ENCODE results near the gene GNG12. TPM values are rescaled to one million over a fixed set of nuclear protein-coding genes. Genes with fewer than 3 reads are reported as not detected.

Gene GNG12
- total and polyA plus RNA-seq, 9 of the 15 experiments (the other 6 are each of a cell fraction or from before 2014, with no cell fraction given) = 2.6 to 6.0 (median 4.1) TPM

- TF ChIP-seq BMI1 (IDR thresholded peaks at IDR 0.05; ENCODE audit: low read length) (no peak), SRSF1 (IDR thresholded peaks at IDR 0.05; ENCODE audit: low read depth, low read length) (no peak), FOS (IDR thresholded peaks at IDR 0.05; ENCODE audit: extremely low read depth, insufficient read length) (no peak), THRB (CRISPR knock-in tag; conservative IDR thresholded peaks at IDR 0.05) (no peak), RBM25 (IDR thresholded peaks at IDR 0.05; ENCODE audit: low read depth, low read length, severe bottlenecking) (peak; percentile 42), ARID3B (CRISPR knock-in tag; IDR thresholded peaks at IDR 0.05; ENCODE audit: borderline replicate concordance) (no peak), ZNF324 (CRISPR knock-in tag; IDR thresholded peaks at IDR 0.05) (no peak), CBX3 (IDR thresholded peaks at IDR 0.05; ENCODE audit: borderline replicate concordance in 1 of 2, low read length in 2 of 2) (0 out of 3 replicates have a peak, but pooled peaks of 1 of the 2 experiments have one; percentile 3), EGR1 (conservative IDR thresholded peaks at IDR 0.05) (no peak), ZNF146 (CRISPR knock-in tag; IDR thresholded peaks at IDR 0.05; ENCODE audit: unreplicated experiment) (no peak), SPI1 (IDR thresholded peaks at IDR 0.05; ENCODE audit: borderline replicate concordance, low read depth, low read length) (peak; percentile 14; the same call in 1 of the 2 replicates), PRDM10 (IDR thresholded peaks at IDR 0.05; ENCODE audit: partially characterized antibody) (peak; percentile 5), CREB3 (tag; conservative IDR thresholded peaks at IDR 0.05; ENCODE audit: low read depth) (no peak), ZBTB8A (IDR thresholded peaks at IDR 0.05; ENCODE audit: partially characterized antibody) (no peak), SMAD3 (CRISPR knock-in tag; conservative IDR thresholded peaks at IDR 0.05) (no peak), POLR3A (IDR thresholded peaks at IDR 0.05; ENCODE audit: borderline replicate concordance, extremely low read depth, insufficient read depth, insufficient read length) (no peak), ZBTB9 (CRISPR knock-in tag; IDR thresholded peaks at IDR 0.05) (0 out of 2 replicates have a peak, but pooled peaks have one; percentile 3)
These were observed 99.0 kb downstream of the GNG12 start (continued) for GRCh38 chr1:67734323-67734690.

All from K562 (cell line).